Colonic mucosa (tissue), 4 donors: ENCODE data around the gene KCNH4. TPM values are rescaled to one million over a fixed set of nuclear protein-coding genes. Genes with fewer than 3 reads are reported as not detected.
A peak's percentile ranks its signal among the peaks of the same experiment; 100 is the strongest.

Experiments
- DNase-seq: peaks from one replicate; pipeline ENCODE4 v3.0.0-alpha.2; 2020
- H3K27ac ChIP-seq: fragments of 200-600 bp; one replicate; pipeline ENCODE4 v1.8.0; 2021
- H3K27me3 ChIP-seq: fragments of 200-600 bp; one replicate; pipeline ENCODE4 v1.8.0; 2021
- H3K36me3 ChIP-seq: fragments of 200-600 bp; one replicate; pipeline ENCODE4 v1.8.0; 2021
- H3K4me1 ChIP-seq: fragments of 200-600 bp; one replicate; pipeline ENCODE4 v1.8.0; 2021; ENCODE audit warnings: mild to moderate bottlenecking
- H3K4me3 ChIP-seq: fragments of 200-600 bp; one replicate; pipeline ENCODE4 v1.8.0; 2021
- H3K9ac ChIP-seq, 2 donors: one replicate each; pipeline ENCODE4 v1.7.0; 2013; ENCODE audit warnings: control low read depth in 2 of 2, low read depth in 2 of 2, low read length in 2 of 2
- H3K9me3 ChIP-seq: fragments of 200-600 bp; one replicate; pipeline ENCODE4 v1.8.0; 2021
- CTCF ChIP-seq: fragments of 200-600 bp; IDR thresholded peaks from one replicate; pipeline ENCODE4 v1.8.0; 2022; ENCODE audit warnings: antibody characterized with exemption, mild to moderate bottlenecking
- intact Hi-C: fragments of 100-400 bp; cut with DNase I; formaldehyde crosslinking; loops from one replicate; pipeline ENCODE4 v1.14.1; 2022
- total RNA-seq, 2 donors: library from RNA; stranded (reverse); fragmentation: NEBNext Ultra II Directional in 1 of 2; extraction: Animal tissue kit (Norgen Biotek cat#: 25700) in 1 of 2; gene quantifications; one replicate each; pipeline ENCODE4 v1.2.1, GENCODE V29; 2021
- donor health status: healthy.
- donor health status: DM: no; HTN: no; CAD: no.
- donor health status: DM: no; HTN: no; CAD: no.

Gene KCNH4
- total RNA-seq, 2 donors from 2014 or later, result 0.07 TPM; not detected in 1

GRCh38 chr17:42125565-42125964 lies 55.4 kb downstream of the KCNH4 start:
- peaks cover 16% of the 10 kb centered on the region for H3K36me3 ChIP-seq
- DNase-seq, result no peak
- H3K4me3 ChIP-seq, result no peak overlapping the region
- H3K4me1 ChIP-seq, result peaks cover 14% of the 10 kb centered on the region
- H3K9ac ChIP-seq, result no peak overlapping the region
- intact Hi-C loops, result no loop called here
- H3K27ac ChIP-seq, result no peak overlapping the region
- H3K27me3 ChIP-seq, result no peaks in the 10 kb centered on the region
- no peaks in the 10 kb centered on the region for H3K9me3 ChIP-seq
- TF ChIP-seq CTCF, result no peak

- Histone ChIP-seq H3K36me3 (peaks cover 8% of the 10 kb centered on the region), H3K4me1 (peaks cover 14% of the 10 kb centered on the region), H3K9me3 (no peaks in the 10 kb centered on the region), H3K27ac (no peak overlapping the region), H3K27me3 (no peaks in the 10 kb centered on the region), H3K9ac (no peak overlapping the region), H3K4me3 (no peak overlapping the region)
- no peak for TF ChIP-seq CTCF
- intact Hi-C loops, result no loop called here
- DNase-seq, result no peak
Measured at GRCh38 chr17:42124256-42124655, 56.7 kb downstream of the KCNH4 start.

DNA sequence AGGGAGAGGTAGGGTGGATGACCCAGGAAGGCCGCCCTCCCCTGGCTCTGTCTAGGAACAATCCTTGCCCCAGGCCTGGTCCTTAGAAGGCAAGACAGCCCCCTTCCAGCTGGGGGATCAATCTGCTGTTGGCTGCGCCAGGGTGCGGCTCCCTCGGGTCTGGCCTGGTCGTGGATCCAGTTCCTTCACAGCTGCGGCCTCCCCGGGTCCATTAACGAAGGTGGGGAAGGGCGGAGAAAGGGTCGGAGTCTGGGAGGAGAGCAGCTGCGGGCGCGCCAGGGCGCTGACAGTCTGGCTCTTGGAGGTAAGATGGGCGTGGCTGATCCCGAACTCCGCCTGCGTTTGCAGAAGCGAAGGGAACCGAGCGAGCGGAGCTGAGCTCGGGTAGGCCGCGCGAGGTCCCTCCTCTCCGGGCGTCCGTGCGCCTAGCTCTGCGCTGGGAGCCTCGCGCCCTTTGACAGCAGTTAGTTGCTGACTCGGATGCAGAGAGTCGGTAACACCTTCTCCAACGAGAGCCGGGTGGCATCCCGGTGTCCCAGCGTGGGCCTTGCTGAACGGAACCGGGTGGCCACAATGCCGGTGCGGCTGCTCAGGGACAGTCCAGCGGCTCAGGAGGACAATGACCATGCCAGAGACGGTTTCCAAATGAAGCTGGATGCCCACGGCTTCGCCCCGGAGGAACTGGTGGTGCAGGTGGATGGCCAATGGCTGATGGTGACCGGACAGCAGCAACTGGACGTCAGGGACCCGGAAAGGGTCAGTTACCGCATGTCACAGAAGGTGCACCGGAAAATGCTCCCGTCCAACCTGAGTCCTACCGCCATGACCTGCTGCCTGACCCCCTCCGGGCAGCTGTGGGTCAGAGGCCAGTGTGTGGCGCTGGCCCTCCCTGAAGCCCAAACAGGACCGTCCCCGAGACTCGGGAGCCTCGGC lies 58.3 kb downstream of the KCNH4 start, which contains the start of gene HSPB9:
Gene HSPB9, plus strand, starts transcription at position 434 of the 933 bp plus-strand sequence. Its CDS starts 47 bp downstream, at position 481.
- intact Hi-C loops, result no loop called here
- peak within 1 kb of the TSS; percentile 57 to 63 for H3K9ac ChIP-seq

GRCh38 chr17:42120770-42121769 lies 59.9 kb downstream of the KCNH4 start, which contains the start of gene KAT2A:
Gene KAT2A (minus strand): TSS chr17:42121367. CDS start chr17:42121304, 63 bp downstream.
- no peak for TF ChIP-seq CTCF
- intact Hi-C loops, result no loop called here
- H3K36me3 ChIP-seq, result no peaks in the 10 kb centered on the region
- peak within 1 kb of the TSS; percentile 60 for H3K27ac ChIP-seq
- peak; percentile 87 for DNase-seq
- H3K9me3 ChIP-seq, result no peaks in the 10 kb centered on the region
- H3K9ac ChIP-seq, result peak within 1 kb of the TSS; percentile 57 to 63
- H3K27me3 ChIP-seq, result no peaks in the 10 kb centered on the region
- H3K4me3 ChIP-seq, result peak within 1 kb of the TSS; percentile 82
- H3K4me1 ChIP-seq, result peaks cover 14% of the 10 kb centered on the region

More for the DNA sequence above, 58.3 kb downstream of the KCNH4 start, which contains the start of gene HSPB9:
- H3K9me3 ChIP-seq, result no peaks in the 10 kb centered on the region
- no peaks in the 10 kb centered on the region for H3K27me3 ChIP-seq
- H3K4me1 ChIP-seq, result peaks cover 14% of the 10 kb centered on the region
- peak; percentile 87 for DNase-seq
- H3K27ac ChIP-seq, result peak within 1 kb of the TSS; percentile 60
- H3K36me3 ChIP-seq, result no peaks in the 10 kb centered on the region
- no peak for TF ChIP-seq CTCF
- peak within 1 kb of the TSS; percentile 9 for H3K4me3 ChIP-seq
